GM19240 (cell line): Measurements from ENCODE around the gene SIRPD.

Source experiments
- DNase-seq: peaks from one replicate; pipeline ENCODE4 v3.0.0; 2011; ENCODE audit warnings: low spot score; ENCODE audit not compliant: insufficient read length

The SIRPD gene

GRCh38 chr20:1538655-1539054 lies 18.9 kb downstream of the SIRPD start:
- DNase-seq, result no peak

- DNase-seq, result no peak
Observed at GRCh38 chr20:1537731-1538058, 19.8 kb downstream of the SIRPD start.

- DNase-seq, result no peak
Observed at GRCh38 chr20:1536893-1537730, 20.4 kb downstream of the SIRPD start.

GRCh38 chr20:1535420-1536175 lies 21.9 kb downstream of the SIRPD start:
- peak; percentile 25 for DNase-seq

- no peak for DNase-seq
Observed at GRCh38 chr20:1534526-1534925, 23.0 kb downstream of the SIRPD start.

- no peak for DNase-seq
Observed at GRCh38 chr20:1533059-1533458, 24.4 kb downstream of the SIRPD start.

GRCh38 chr20:1528811-1529210 lies 28.7 kb downstream of the SIRPD start:
- DNase-seq, result no peak

GRCh38 chr20:1527923-1528322 lies 29.6 kb downstream of the SIRPD start:
- no peak for DNase-seq

- no peak for DNase-seq
Observed at GRCh38 chr20:1526896-1527295, 30.6 kb downstream of the SIRPD start.

- no peak for DNase-seq
Observed at GRCh38 chr20:1526310-1526709, 31.2 kb downstream of the SIRPD start.

GRCh38 chr20:1524004-1524403 lies 33.5 kb downstream of the SIRPD start:
- DNase-seq, result no peak

- no peak for DNase-seq
Observed at GRCh38 chr20:1517010-1517409, 40.5 kb downstream of the SIRPD start.

- no peak for DNase-seq
Observed at GRCh38 chr20:1513801-1514200, 43.7 kb downstream of the SIRPD start.

GRCh38 chr20:1509237-1509636 lies 48.3 kb downstream of the SIRPD start:
- no peak for DNase-seq

- no peak for DNase-seq
Observed at GRCh38 chr20:1508574-1508973, 48.9 kb downstream of the SIRPD start.

GRCh38 chr20:1507276-1507675 lies 50.2 kb downstream of the SIRPD start:
- DNase-seq, result no peak

- no peak for DNase-seq
Observed at GRCh38 chr20:1505871-1506270, 51.6 kb downstream of the SIRPD start.

GRCh38 chr20:1505361-1505760 lies 52.1 kb downstream of the SIRPD start:
- DNase-seq, result no peak

- peak; percentile 83 for DNase-seq
Observed at GRCh38 chr20:1503564-1504227, 53.8 kb downstream of the SIRPD start.

GRCh38 chr20:1500496-1500895 lies 57.0 kb downstream of the SIRPD start:
- DNase-seq, result no peak

- no peak for DNase-seq
Observed at GRCh38 chr20:1499528-1500420, 57.7 kb downstream of the SIRPD start.
